HepG2 (cell line): ENCODE results near the gene ZNFX1. TPM values are rescaled to one million over a fixed set of nuclear protein-coding genes. Genes with fewer than 3 reads are reported as not detected.
A peak's percentile ranks its signal among the peaks of the same experiment; 100 is the strongest.

ENCODE experiments used
- GPN1 ChIP-seq: sonication (generic); formaldehyde crosslinking; IDR thresholded peaks from 2 replicates; pipeline ENCODE4 v1.5.1; 2020; ENCODE audit warnings: missing genetic modification reagents, borderline replicate concordance
- HNRNPH1 ChIP-seq: fragments of 200-400 bp; formaldehyde crosslinking; optimal IDR thresholded peaks from 2 replicates; pipeline ENCODE3; 2017; ENCODE audit warnings: mild to moderate bottlenecking, low read depth, low read length
- KAT2B ChIP-seq: fragments of 150-350 bp; IDR thresholded peaks from 2 replicates; pipeline ENCODE4 v1.6.1; 2014; ENCODE audit warnings: low read depth, low read length, borderline replicate concordance
- KDM1A ChIP-seq: IDR thresholded peaks from 2 replicates; pipeline ENCODE4 v1.6.1; 2016; ENCODE audit warnings: missing compliant biosample characterization
- MTF2 ChIP-seq: sonication (generic); formaldehyde crosslinking; IDR thresholded peaks from 2 replicates; pipeline ENCODE4 v1.5.0; 2020; ENCODE audit warnings: missing genetic modification reagents, borderline replicate concordance
- REXO4 ChIP-seq: sonication (generic); formaldehyde crosslinking; IDR thresholded peaks from 2 replicates; pipeline ENCODE4 v1.8.0; 2022; ENCODE audit warnings: missing genetic modification reagents, mild to moderate bottlenecking, borderline replicate concordance
- RFX3 ChIP-seq: IDR thresholded peaks from 2 replicates; pipeline ENCODE4 v1.6.1; 2016; ENCODE audit warnings: missing biosample characterization, missing genetic modification reagents
- SETDB1 ChIP-seq: sonication (generic); formaldehyde crosslinking; IDR thresholded peaks from 2 replicates; pipeline ENCODE4 v1.5.1; 2020; ENCODE audit warnings: missing genetic modification reagents, mild to moderate bottlenecking, borderline replicate concordance
- SMAD3 ChIP-seq: sonication (generic); formaldehyde crosslinking; IDR thresholded peaks from 2 replicates; pipeline ENCODE4 v1.4.0; 2020; ENCODE audit warnings: missing genetic modification reagents
- SRF ChIP-seq: IDR thresholded peaks from 2 replicates; pipeline ENCODE4 v1.6.1; 2011; ENCODE audit warnings: mild to moderate bottlenecking, low read depth, low read length, moderate library complexity
- ZNF788 ChIP-seq: sonication (generic); formaldehyde crosslinking; IDR thresholded peaks from 2 replicates; pipeline ENCODE4 v1.5.0; 2020; ENCODE audit warnings: mild to moderate bottlenecking, missing genetic modification reagents, borderline replicate concordance
- polyA plus RNA-seq, 8 experiments: library from polyadenylated mRNA; depleted of rRNA in 3 of 8; stranded (reverse) in 7 of 8; unstranded in 1 of 8; fragments of >200 nt; fragmentation: Illumina TruSeq in 4 of 8; extraction: Trizol in 4 of 8; gene quantifications; 2 replicates each; pipeline versions ENCODE4 v1.2.1 to v1.2.3, GENCODE V29; 2011 to 2016; ENCODE audit warnings: low read depth in 4 of 8, missing spikeins in 1 of 8, mixed read lengths in 1 of 8; ENCODE audit not compliant: insufficient read depth in 1 of 8
- total RNA-seq, 5 experiments: library from RNA; depleted of rRNA; stranded (reverse); fragments of >200 nt; fragmentation: Illumina TruSeq; extraction: Trizol; gene quantifications; 2 replicates each; pipeline ENCODE4 v1.2.3, GENCODE V29; 2016; ENCODE audit warnings: low read depth in 1 of 5
- TF ChIP-seq, protein P1 (sequence below): IDR thresholded peaks from 2 replicates; pipeline ENCODE4 v1.6.1; 2016; ENCODE audit warnings: mild to moderate bottlenecking, missing biosample characterization, missing genetic modification reagents
- TF ChIP-seq, protein P2 (sequence below): sonication (generic); formaldehyde crosslinking; IDR thresholded peaks from 2 replicates; pipeline ENCODE4 v1.5.0; 2020; ENCODE audit warnings: mild to moderate bottlenecking, missing genetic modification reagents
- TF ChIP-seq, protein P3 (sequence below): sonication (generic); formaldehyde crosslinking; IDR thresholded peaks from 2 replicates; pipeline ENCODE4 v1.5.1; 2020; ENCODE audit warnings: mild to moderate bottlenecking, missing genetic modification reagents
- TF ChIP-seq, protein P4 (sequence below): sonication (generic); formaldehyde crosslinking; IDR thresholded peaks from 2 replicates; pipeline ENCODE4 v1.5.0; 2020; ENCODE audit warnings: mild to moderate bottlenecking, missing genetic modification reagents, borderline replicate concordance
- TF ChIP-seq, protein P5 (sequence below): sonication (generic); formaldehyde crosslinking; IDR thresholded peaks from 2 replicates; pipeline ENCODE4 v1.4.0; 2020; ENCODE audit warnings: missing genetic modification reagents

The ZNFX1 gene
- total and polyA plus RNA-seq, 2 of the 13 experiments (the other 11 are each of a cell fraction or from before 2014, with no cell fraction given): 2.9 to 11.1 TPM

DNA sequence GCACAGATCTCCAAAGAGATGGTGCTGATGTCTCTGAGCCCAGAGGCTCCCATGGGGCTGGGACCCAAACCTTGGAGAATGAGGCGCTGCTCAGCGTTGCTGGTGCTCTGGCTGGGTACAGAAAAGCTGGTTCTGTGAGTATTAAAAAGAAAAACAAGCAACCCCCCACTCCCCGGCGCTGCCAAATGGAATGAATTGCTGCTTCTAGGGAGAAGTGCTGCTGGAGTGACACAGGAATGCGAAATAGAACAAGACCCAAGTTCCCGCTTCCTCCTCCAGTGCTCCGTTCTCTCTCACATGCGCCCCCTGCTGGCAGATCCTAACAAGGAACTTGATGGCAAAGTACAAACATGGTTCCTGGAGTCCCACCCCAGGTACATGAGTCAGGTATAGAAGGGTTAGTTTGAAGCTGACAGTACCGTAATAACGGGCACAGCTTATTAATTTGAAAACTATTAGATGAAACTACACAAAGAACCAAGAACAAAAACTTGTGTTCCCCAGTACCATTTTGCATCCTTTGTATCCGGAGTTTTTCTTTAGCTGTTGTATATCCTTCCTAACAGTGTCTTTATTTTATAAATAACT is 60.8 kb downstream of the ZNFX1 start (continued):
- TF ChIP-seq ZNF788 (peak; percentile 54; the same call in 1 of the 2 replicates), KDM1A (CRISPR knock-in tag) (peak; percentile 62; the same call in 1 of the 2 replicates), REXO4 (CRISPR knock-in tag) (no peak), KAT2B (no peak), HNRNPH1 (no peak), SETDB1 (CRISPR knock-in tag) (no peak), RFX3 (CRISPR knock-in tag) (no peak), MTF2 (CRISPR knock-in tag) (no peak), SMAD3 (peak; percentile 51; the same call in 1 of the 2 replicates), GPN1 (CRISPR knock-in tag) (no peak), SRF (peak; percentile 61; the same call in 1 of the 2 replicates)
- TF ChIP-seq, protein P1, sequence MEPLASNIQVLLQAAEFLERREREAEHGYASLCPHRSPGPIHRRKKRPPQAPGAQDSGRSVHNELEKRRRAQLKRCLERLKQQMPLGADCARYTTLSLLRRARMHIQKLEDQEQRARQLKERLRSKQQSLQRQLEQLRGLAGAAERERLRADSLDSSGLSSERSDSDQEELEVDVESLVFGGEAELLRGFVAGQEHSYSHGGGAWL (CRISPR knock-in tag): 0 out of 2 replicates have a peak, but pooled peaks have one; percentile 35
- TF ChIP-seq, protein P2, sequence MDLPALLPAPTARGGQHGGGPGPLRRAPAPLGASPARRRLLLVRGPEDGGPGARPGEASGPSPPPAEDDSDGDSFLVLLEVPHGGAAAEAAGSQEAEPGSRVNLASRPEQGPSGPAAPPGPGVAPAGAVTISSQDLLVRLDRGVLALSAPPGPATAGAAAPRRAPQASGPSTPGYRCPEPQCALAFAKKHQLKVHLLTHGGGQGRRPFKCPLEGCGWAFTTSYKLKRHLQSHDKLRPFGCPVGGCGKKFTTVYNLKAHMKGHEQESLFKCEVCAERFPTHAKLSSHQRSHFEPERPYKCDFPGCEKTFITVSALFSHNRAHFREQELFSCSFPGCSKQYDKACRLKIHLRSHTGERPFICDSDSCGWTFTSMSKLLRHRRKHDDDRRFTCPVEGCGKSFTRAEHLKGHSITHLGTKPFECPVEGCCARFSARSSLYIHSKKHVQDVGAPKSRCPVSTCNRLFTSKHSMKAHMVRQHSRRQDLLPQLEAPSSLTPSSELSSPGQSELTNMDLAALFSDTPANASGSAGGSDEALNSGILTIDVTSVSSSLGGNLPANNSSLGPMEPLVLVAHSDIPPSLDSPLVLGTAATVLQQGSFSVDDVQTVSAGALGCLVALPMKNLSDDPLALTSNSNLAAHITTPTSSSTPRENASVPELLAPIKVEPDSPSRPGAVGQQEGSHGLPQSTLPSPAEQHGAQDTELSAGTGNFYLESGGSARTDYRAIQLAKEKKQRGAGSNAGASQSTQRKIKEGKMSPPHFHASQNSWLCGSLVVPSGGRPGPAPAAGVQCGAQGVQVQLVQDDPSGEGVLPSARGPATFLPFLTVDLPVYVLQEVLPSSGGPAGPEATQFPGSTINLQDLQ: no peak
- TF ChIP-seq, protein P3, sequence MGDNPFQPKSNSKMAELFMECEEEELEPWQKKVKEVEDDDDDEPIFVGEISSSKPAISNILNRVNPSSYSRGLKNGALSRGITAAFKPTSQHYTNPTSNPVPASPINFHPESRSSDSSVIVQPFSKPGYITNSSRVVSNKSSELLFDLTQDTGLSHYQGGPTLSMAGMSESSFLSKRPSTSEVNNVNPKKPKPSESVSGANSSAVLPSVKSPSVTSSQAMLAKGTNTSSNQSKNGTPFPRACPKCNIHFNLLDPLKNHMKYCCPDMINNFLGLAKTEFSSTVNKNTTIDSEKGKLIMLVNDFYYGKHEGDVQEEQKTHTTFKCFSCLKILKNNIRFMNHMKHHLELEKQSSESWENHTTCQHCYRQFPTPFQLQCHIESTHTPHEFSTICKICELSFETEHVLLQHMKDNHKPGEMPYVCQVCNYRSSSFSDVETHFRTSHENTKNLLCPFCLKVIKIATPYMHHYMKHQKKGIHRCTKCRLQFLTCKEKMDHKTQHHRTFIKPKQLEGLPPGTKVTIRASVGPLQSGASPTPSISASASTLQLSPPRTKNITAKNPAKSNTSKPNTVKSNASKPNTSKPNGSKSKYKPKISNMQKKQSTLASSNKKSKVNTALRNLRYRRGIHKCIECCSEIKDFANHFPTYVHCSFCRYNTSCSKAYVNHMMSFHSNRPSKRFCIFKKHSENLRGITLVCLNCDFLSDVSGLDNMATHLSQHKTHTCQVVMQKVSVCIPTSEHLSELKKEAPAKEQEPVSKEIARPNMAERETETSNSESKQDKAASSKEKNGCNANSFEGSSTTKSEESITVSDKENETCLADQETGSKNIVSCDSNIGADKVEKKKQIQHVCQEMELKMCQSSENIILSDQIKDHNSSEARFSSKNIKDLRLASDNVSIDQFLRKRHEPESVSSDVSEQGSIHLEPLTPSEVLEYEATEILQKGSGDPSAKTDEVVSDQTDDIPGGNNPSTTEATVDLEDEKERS: no peak
- TF ChIP-seq, protein P4, sequence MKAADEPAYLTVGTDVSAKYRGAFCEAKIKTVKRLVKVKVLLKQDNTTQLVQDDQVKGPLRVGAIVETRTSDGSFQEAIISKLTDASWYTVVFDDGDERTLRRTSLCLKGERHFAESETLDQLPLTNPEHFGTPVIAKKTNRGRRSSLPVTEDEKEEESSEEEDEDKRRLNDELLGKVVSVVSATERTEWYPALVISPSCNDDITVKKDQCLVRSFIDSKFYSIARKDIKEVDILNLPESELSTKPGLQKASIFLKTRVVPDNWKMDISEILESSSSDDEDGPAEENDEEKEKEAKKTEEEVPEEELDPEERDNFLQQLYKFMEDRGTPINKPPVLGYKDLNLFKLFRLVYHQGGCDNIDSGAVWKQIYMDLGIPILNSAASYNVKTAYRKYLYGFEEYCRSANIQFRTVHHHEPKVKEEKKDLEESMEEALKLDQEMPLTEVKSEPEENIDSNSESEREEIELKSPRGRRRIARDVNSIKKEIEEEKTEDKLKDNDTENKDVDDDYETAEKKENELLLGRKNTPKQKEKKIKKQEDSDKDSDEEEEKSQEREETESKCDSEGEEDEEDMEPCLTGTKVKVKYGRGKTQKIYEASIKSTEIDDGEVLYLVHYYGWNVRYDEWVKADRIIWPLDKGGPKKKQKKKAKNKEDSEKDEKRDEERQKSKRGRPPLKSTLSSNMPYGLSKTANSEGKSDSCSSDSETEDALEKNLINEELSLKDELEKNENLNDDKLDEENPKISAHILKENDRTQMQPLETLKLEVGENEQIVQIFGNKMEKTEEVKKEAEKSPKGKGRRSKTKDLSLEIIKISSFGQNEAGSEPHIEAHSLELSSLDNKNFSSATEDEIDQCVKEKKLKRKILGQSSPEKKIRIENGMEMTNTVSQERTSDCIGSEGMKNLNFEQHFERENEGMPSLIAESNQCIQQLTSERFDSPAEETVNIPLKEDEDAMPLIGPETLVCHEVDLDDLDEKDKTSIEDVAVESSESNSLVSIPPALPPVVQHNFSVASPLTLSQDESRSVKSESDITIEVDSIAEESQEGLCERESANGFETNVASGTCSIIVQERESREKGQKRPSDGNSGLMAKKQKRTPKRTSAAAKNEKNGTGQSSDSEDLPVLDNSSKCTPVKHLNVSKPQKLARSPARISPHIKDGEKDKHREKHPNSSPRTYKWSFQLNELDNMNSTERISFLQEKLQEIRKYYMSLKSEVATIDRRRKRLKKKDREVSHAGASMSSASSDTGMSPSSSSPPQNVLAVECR (CRISPR knock-in tag): peak; percentile 48; the same call in 1 of the 2 replicates
- TF ChIP-seq, protein P5, sequence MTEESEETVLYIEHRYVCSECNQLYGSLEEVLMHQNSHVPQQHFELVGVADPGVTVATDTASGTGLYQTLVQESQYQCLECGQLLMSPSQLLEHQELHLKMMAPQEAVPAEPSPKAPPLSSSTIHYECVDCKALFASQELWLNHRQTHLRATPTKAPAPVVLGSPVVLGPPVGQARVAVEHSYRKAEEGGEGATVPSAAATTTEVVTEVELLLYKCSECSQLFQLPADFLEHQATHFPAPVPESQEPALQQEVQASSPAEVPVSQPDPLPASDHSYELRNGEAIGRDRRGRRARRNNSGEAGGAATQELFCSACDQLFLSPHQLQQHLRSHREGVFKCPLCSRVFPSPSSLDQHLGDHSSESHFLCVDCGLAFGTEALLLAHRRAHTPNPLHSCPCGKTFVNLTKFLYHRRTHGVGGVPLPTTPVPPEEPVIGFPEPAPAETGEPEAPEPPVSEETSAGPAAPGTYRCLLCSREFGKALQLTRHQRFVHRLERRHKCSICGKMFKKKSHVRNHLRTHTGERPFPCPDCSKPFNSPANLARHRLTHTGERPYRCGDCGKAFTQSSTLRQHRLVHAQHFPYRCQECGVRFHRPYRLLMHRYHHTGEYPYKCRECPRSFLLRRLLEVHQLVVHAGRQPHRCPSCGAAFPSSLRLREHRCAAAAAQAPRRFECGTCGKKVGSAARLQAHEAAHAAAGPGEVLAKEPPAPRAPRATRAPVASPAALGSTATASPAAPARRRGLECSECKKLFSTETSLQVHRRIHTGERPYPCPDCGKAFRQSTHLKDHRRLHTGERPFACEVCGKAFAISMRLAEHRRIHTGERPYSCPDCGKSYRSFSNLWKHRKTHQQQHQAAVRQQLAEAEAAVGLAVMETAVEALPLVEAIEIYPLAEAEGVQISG: peak; percentile 75
